Gastrocnemius medialis (tissue), 4 donors: ENCODE results near the gene SMYD5. TPM values are rescaled to one million over a fixed set of nuclear protein-coding genes. Genes with fewer than 3 reads are reported as not detected.

ENCODE experiments used
- ATAC-seq, 2 donors: fragments of 150-250 bp; one replicate each; pipeline ENCODE4 v1.9.1; 2016
- DNase-seq, 2 donors: peaks; one replicate each; pipeline ENCODE4 v3.0.0-alpha.2; 2019
- H3K27ac ChIP-seq, 4 donors: fragments of 200-600 bp; sonication (generic); 1 replicate in 1 of 4; 2 replicates in 3 of 4; pipeline ENCODE4 v1.5.1; 2016 to 2018; ENCODE audit warnings: mild to moderate bottlenecking in 2 of 4, moderate library complexity in 1 of 4
- H3K27me3 ChIP-seq, 3 donors: fragments of 200-600 bp; sonication (generic) in 2 of 3; 1 replicate in 1 of 3; 2 replicates in 2 of 3; pipeline versions ENCODE4 v1.5.1 to v1.6.0; 2016 to 2019; ENCODE audit warnings: mild to moderate bottlenecking in 1 of 3, moderate library complexity in 1 of 3
- H3K36me3 ChIP-seq, 2 donors: fragments of 200-600 bp; sonication (generic) in 1 of 2; one replicate each; pipeline ENCODE4 v1.5.1; 2017 to 2018
- H3K4me1 ChIP-seq, 2 donors: fragments of 200-600 bp; sonication (generic) in 1 of 2; one replicate each; pipeline ENCODE4 v1.5.1; 2016 to 2017; ENCODE audit warnings: mild to moderate bottlenecking in 2 of 2
- H3K4me3 ChIP-seq, 4 donors: fragments of 200-600 bp; sonication (generic) in 3 of 4; 1 replicate in 1 of 4; 2 replicates in 3 of 4; pipeline ENCODE4 v1.5.1; 2016 to 2019; ENCODE audit warnings: mild to moderate bottlenecking in 2 of 4
- H3K9me3 ChIP-seq, 3 donors: fragments of 200-600 bp; sonication (generic) in 2 of 3; 1 replicate in 1 of 3; 2 replicates in 2 of 3; pipeline ENCODE4 v1.5.1; 2016 to 2019
- POLR2A ChIP-seq, 2 donors: fragments of 450-650 bp; IDR thresholded peaks; one replicate each; pipeline ENCODE4 v1.6.1; 2017; ENCODE audit warnings: antibody characterized with exemption in 2 of 2, mild to moderate bottlenecking in 2 of 2, moderate library complexity in 2 of 2
- in situ Hi-C, 4 donors: fragments of 200-750 bp; cut with MboI; loops; one replicate each; pipeline versions ENCODE4 v1.15.0 to v1.8.0; 2017; ENCODE audit warnings: low sequenced_read_pairs in 4 of 4
- intact Hi-C: fragments of 100-400 bp; cut with DNase I; formaldehyde crosslinking; loops from one replicate; pipeline ENCODE4 v1.15.1; 2023; ENCODE audit warnings: low total_unique reads
- total RNA-seq, 4 donors: library from RNA; depleted of rRNA; stranded (reverse); fragments of >200 nt; gene quantifications; one replicate each; pipeline versions ENCODE4 v1.1.0 to v1.2.3, GENCODE V29; 2016
- TF ChIP-seq, protein P1 (sequence below), 5 experiments: fragments of 450-650 bp in 3 of 5; fragments of 200-600 bp in 2 of 5; sonication (generic) in 2 of 5; IDR thresholded peaks in 4 of 5; conservative IDR thresholded peaks in 1 of 5; 1 replicate in 4 of 5; 2 replicates in 1 of 5; pipeline ENCODE4 v1.5.1; 2016 to 2019; ENCODE audit warnings: antibody characterized with exemption in 5 of 5, mild to moderate bottlenecking in 3 of 5, moderate library complexity in 3 of 5

SMYD5 gene
- total RNA-seq, 4 donors from 2014 or later = 9.8 to 17.7 (median 13.7) TPM

DNA sequence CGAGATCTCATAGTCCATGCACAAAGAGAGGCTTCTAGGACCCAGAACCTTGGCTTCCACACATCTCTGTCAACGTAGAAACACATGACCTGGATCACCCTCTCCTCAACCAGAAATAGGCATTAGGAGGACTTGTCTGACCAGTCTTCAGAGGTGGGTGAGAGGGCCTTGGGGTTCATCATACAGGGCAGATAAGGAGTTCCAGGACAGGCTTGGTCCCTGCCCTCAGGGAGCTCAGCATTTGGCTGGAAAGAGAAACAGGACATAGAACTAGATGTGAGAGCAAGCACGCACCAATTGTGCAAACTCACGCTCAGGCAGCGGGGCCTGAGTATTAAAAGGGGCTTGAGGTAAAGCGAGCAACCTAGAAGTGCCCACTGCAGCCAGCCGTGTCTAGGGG lies 40.3 kb upstream of the SMYD5 start:
- intact Hi-C loops = no loop called here
- TF ChIP-seq, protein P1, sequence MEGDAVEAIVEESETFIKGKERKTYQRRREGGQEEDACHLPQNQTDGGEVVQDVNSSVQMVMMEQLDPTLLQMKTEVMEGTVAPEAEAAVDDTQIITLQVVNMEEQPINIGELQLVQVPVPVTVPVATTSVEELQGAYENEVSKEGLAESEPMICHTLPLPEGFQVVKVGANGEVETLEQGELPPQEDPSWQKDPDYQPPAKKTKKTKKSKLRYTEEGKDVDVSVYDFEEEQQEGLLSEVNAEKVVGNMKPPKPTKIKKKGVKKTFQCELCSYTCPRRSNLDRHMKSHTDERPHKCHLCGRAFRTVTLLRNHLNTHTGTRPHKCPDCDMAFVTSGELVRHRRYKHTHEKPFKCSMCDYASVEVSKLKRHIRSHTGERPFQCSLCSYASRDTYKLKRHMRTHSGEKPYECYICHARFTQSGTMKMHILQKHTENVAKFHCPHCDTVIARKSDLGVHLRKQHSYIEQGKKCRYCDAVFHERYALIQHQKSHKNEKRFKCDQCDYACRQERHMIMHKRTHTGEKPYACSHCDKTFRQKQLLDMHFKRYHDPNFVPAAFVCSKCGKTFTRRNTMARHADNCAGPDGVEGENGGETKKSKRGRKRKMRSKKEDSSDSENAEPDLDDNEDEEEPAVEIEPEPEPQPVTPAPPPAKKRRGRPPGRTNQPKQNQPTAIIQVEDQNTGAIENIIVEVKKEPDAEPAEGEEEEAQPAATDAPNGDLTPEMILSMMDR (IDR thresholded peaks at IDR 0.05 in 4 of 5, conservative IDR thresholded peaks at IDR 0.05 in 1 of 5) = no peak
- no peak for TF ChIP-seq POLR2A (IDR thresholded peaks at IDR 0.05)
- ATAC-seq (no peak), DNase-seq (no peak)
- no peaks in the 10 kb centered on the region for H3K9me3 ChIP-seq
- H3K4me1 ChIP-seq = peaks cover 0 to 18% of the 10 kb centered on the region in 2 donors
- in situ Hi-C loops = loop anchor here in 2 of 4 donors (25.0 kb wide), 2 partner anchors 186 to 286 kb away; partner anchors contain the start of gene SPR (in 1 of the 2)
- H3K4me3 ChIP-seq = no peak overlapping the region
- H3K36me3 ChIP-seq = no peaks in the 10 kb centered on the region
- peaks cover 18 to 21% (median 21%) of the 10 kb centered on the region in 3 donors for H3K27me3 ChIP-seq
- no peak overlapping the region for H3K27ac ChIP-seq

DNA sequence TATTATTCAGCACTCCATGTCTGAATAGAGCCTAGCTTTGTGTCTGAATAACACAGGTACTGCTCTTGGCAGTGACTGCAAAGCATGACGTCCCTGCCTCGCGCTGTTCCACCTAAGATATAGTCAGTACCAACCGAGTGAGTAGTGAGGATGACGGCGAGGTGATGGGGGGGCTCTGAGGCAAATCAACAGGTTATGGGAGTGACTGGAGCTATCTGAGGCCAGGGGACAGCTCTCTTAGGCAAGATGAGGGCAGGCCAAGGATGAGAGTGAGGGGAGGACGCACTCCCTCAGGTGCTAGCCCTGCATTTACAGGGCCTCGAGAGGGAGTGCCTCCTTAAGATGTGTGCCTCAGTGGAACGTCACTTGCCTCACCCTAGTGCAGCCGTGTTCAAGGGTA lies 39.8 kb upstream of the SMYD5 start:
- Histone ChIP-seq H3K27ac (no peak overlapping the region), H3K36me3 (no peaks in the 10 kb centered on the region), H3K4me1 (peaks cover 0 to 18% of the 10 kb centered on the region in 2 donors), H3K27me3 (peaks cover 18 to 21% (median 21%) of the 10 kb centered on the region in 3 donors), H3K9me3 (no peaks in the 10 kb centered on the region), H3K4me3 (no peak overlapping the region)
- no peak for TF ChIP-seq POLR2A (IDR thresholded peaks at IDR 0.05)
- TF ChIP-seq, protein P1 (IDR thresholded peaks at IDR 0.05 in 4 of 5, conservative IDR thresholded peaks at IDR 0.05 in 1 of 5) = no peak
- no peak for DNase-seq
- intact Hi-C loops (no loop called here), in situ Hi-C loops (loop anchor here in 2 of 4 donors (25.0 kb wide), 2 partner anchors 187 to 287 kb away; partner anchors contain the start of gene SPR (in 1 of the 2))
- ATAC-seq = no peak

DNA sequence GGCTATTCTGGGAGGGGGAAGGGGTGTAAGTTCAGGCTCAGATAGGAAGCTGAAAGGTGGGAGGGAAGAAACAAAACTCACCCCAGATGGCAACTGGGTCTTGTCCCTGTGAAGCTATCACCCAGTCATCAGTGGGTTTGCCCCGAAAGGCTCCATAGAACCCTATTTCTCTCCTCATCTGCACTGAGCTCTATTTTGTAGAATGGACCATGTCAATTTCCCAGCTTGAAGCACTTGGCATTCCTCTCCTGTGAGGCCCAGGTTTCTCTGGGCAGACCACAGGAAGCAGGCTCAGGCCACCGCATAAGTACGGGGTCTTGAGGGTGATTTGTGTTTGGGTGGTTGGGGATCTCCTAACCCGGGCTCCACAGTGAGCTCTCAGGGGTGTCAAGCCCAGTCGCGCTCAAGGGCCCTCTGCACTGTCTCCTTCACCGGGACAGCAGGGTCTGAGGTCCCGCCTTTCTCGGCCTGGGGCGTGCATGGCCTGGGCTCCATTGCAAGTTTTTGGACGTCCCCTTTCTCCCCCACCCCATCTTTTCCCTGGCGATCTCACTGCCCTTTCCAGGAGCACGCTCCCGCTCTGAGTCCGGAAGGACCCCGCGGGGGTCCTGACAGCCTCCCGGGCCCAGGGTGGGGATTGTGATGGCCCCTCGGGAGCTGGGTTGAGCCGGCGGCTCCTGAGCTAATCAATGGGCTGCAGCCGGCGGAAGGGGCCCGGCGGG lies 38.9 kb upstream of the SMYD5 start:
- intact Hi-C loops = loop anchor here (5.0 kb wide), 2 partner anchors 103 to 288 kb away; partner anchors contain the start of genes SFXN5 and SPR
- TF ChIP-seq POLR2A (IDR thresholded peaks at IDR 0.05) = no peak
- peak overlapping the region; percentile 52 to 87 (median 65) for H3K4me3 ChIP-seq
- H3K27me3 ChIP-seq = peaks cover 18 to 26% (median 26%) of the 10 kb centered on the region in 3 donors
- H3K9me3 ChIP-seq = no peaks in the 10 kb centered on the region
- no peaks in the 10 kb centered on the region for H3K36me3 ChIP-seq
- in situ Hi-C loops = loop anchor here in 2 of 4 donors (25.0 kb wide), 2 partner anchors 188 to 288 kb away; partner anchors contain the start of gene SPR (in 1 of the 2)
- DNase-seq (no peak), ATAC-seq (no peak)
- H3K27ac ChIP-seq = no peak overlapping the region
- H3K4me1 ChIP-seq = peaks cover 0 to 18% of the 10 kb centered on the region in 2 donors

DNA sequence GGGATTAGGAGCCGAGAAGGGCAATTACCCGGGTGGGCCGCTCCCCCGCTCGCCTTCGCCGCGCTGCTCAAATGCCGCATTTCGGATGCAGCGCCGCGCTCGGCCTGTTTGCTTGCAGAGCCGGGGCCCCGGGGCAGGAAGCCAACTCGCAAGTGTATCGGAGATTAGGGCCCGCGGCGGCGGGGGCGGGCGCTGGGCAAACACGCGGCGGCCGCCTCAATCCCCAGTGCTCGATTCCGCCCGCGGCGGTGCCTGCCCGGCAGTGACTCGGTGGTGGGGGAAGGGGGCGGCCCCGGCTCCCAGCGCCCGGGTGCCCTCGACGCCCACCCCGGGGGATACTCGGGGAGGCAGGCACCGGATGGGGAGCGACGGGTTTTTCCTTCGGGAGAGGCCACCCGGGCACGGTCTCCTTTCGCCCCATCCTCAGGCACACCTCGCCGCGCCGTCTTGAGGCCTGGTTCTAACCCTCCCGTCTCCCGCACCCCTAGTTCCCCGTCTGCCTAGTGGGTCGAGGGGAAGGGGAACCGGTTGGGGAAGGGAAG lies 38.3 kb upstream of the SMYD5 start:
- H3K36me3 ChIP-seq = no peaks in the 10 kb centered on the region
- in situ Hi-C loops (no loop called here), intact Hi-C loops (loop anchor here (2.0 to 5.0 kb wide), 4 partner anchors 13 to 288 kb away; partner anchors contain the start of genes SFXN5 and SPR)
- H3K9me3 ChIP-seq = no peaks in the 10 kb centered on the region
- H3K27ac ChIP-seq = peak overlapping the region; percentile 62 to 81 (median 74)
- peaks cover 18 to 29% (median 26%) of the 10 kb centered on the region in 3 donors for H3K27me3 ChIP-seq
- peak; percentile 31 for DNase-seq
- TF ChIP-seq, protein P1 (IDR thresholded peaks at IDR 0.05 in 4 of 5, conservative IDR thresholded peaks at IDR 0.05 in 1 of 5) = peak in 1 of 5 experiments; percentile 8
- TF ChIP-seq POLR2A (IDR thresholded peaks at IDR 0.05) = no peak
- ATAC-seq = no peak
- peaks cover 0 to 18% of the 10 kb centered on the region in 2 donors for H3K4me1 ChIP-seq
- H3K4me3 ChIP-seq = peak overlapping the region; percentile 52 to 87 (median 65)
